Measurements from ENCODE around the gene RAC2. TPM values are rescaled to one million over a fixed set of nuclear protein-coding genes. Genes with fewer than 3 reads are reported as not detected.

The RAC2 gene
- total RNA-seq, 1 donor from 2014 or later = 51.9 TPM

- no peak for TF ChIP-seq CTCF (conservative IDR thresholded peaks at IDR 0.05; ENCODE audit: low read depth, low read length)
- DNase-seq (ENCODE audit: low read depth) = no peak
- H3K4me3 ChIP-seq (ENCODE audit: low read depth, low read length) = no peak overlapping the region
These were observed 3.1 kb downstream of the RAC2 start for GRCh38 chr22:37240941-37241320.

GRCh38 chr22:37240240-37240940 is 3.7 kb downstream of the RAC2 start:
- no peak for DNase-seq (ENCODE audit: low read depth)
- H3K4me3 ChIP-seq (ENCODE audit: low read depth, low read length) = no peak overlapping the region
- TF ChIP-seq CTCF (conservative IDR thresholded peaks at IDR 0.05; ENCODE audit: low read depth, low read length) = no peak

GRCh38 chr22:37239336-37240239 is 4.5 kb downstream of the RAC2 start:
- no peak for TF ChIP-seq CTCF (conservative IDR thresholded peaks at IDR 0.05; ENCODE audit: low read depth, low read length)
- H3K4me3 ChIP-seq (ENCODE audit: low read depth, low read length) = no peak overlapping the region
- DNase-seq (ENCODE audit: low read depth) = no peak

- TF ChIP-seq CTCF (conservative IDR thresholded peaks at IDR 0.05; ENCODE audit: low read depth, low read length) = no peak
- DNase-seq (ENCODE audit: low read depth) = no peak
- H3K4me3 ChIP-seq (ENCODE audit: low read depth, low read length) = no peak overlapping the region
These were observed 6.4 kb downstream of the RAC2 start for GRCh38 chr22:37237371-37238268.

GRCh38 chr22:37235897-37236607 is 8.0 kb downstream of the RAC2 start:
- H3K4me3 ChIP-seq (ENCODE audit: low read depth, low read length) = no peak overlapping the region
- no peak for TF ChIP-seq CTCF (conservative IDR thresholded peaks at IDR 0.05; ENCODE audit: low read depth, low read length)
- no peak for DNase-seq (ENCODE audit: low read depth)
